Neural cell (in vitro differentiated cells): Measurements from ENCODE around the gene BMS1. TPM values are rescaled to one million over a fixed set of nuclear protein-coding genes. Genes with fewer than 3 reads are reported as not detected.

Experiments
- H2AFZ ChIP-seq: fragments of 200-600, 300-800 bp; sonication (generic), shearing (Covaris generic); 2 replicates; pipeline ENCODE4 v1.6.0; 2014; ENCODE audit warnings: low read depth, mild to moderate bottlenecking, antibody characterized with exemption, low read length, moderate library complexity
- H3F3A ChIP-seq: fragments of 200-600 bp; shearing (Covaris generic); 2 replicates; pipeline ENCODE4 v1.6.1; 2016; ENCODE audit warnings: mild to moderate bottlenecking, moderate library complexity, mixed read lengths, antibody characterized with exemption, low read length; ENCODE audit not compliant: insufficient read depth, poor library complexity, severe bottlenecking
- H3K27ac ChIP-seq: fragments of 200-600, 300-800 bp; sonication (generic), shearing (Covaris generic); 2 replicates; pipeline ENCODE4 v1.5.1; 2014; ENCODE audit warnings: mild to moderate bottlenecking, low read length, moderate library complexity
- H3K27me3 ChIP-seq: fragments of 300-800, 200-600 bp; sonication (generic), shearing (Covaris generic); 2 replicates; pipeline ENCODE4 v1.6.0; 2014; ENCODE audit warnings: mild to moderate bottlenecking, low read depth, low read length, moderate library complexity; ENCODE audit not compliant: insufficient read depth
- H3K36me3 ChIP-seq: fragments of 300-800, 200-600 bp; sonication (generic), shearing (Covaris generic); 2 replicates; pipeline ENCODE4 v1.5.1; 2014; ENCODE audit warnings: mild to moderate bottlenecking, antibody characterized with exemption, low read length, moderate library complexity; ENCODE audit not compliant: insufficient read depth
- H3K4me2 ChIP-seq: fragments of 300-800, 200-600 bp; sonication (generic), shearing (Covaris generic); 2 replicates; pipeline ENCODE4 v1.6.0; 2014; ENCODE audit warnings: mild to moderate bottlenecking, low read length
- H3K4me3 ChIP-seq: fragments of 300-800, 200-600 bp; sonication (generic), shearing (Covaris generic); 2 replicates; pipeline ENCODE4 v1.5.1; 2014; ENCODE audit warnings: mild to moderate bottlenecking, low read length, moderate library complexity
- H3K79me2 ChIP-seq: fragments of 200-600 bp; shearing (Covaris generic); replicated peaks from 2 replicates; pipeline ENCODE4 v1.6.0; 2014; ENCODE audit warnings: mild to moderate bottlenecking, low read length, moderate library complexity; ENCODE audit not compliant: insufficient read depth
- H3K9ac ChIP-seq: fragments of 300-800, 200-600 bp; sonication (generic), shearing (Covaris generic); 2 replicates; pipeline ENCODE4 v1.6.1; 2016; ENCODE audit warnings: mild to moderate bottlenecking, low read length, mixed read lengths
- H3K9me2 ChIP-seq: fragments of 200-600 bp; shearing (Covaris generic); 2 replicates; pipeline ENCODE4 v1.6.1; 2016; ENCODE audit warnings: mild to moderate bottlenecking, low read length, mixed read lengths; ENCODE audit not compliant: insufficient read depth
- H3K9me3 ChIP-seq: fragments of 200-600, 300-800 bp; sonication (generic), shearing (Covaris generic); 2 replicates; pipeline ENCODE4 v1.6.1; 2016; ENCODE audit warnings: mild to moderate bottlenecking, mixed run types, low read length, moderate library complexity, mixed read lengths
- H4K20me1 ChIP-seq: fragments of 200-600 bp; shearing (Covaris generic); 2 replicates; pipeline ENCODE4 v1.6.1; 2016; ENCODE audit warnings: mild to moderate bottlenecking, mixed run types; ENCODE audit not compliant: insufficient read depth
- CTCF ChIP-seq: fragments of 450-650 bp; IDR thresholded peaks from 2 replicates; pipeline ENCODE4 v1.5.1; 2014; ENCODE audit warnings: antibody characterized with exemption, mild to moderate bottlenecking, moderate library complexity; ENCODE audit not compliant: poor library complexity, severe bottlenecking
- EP300 ChIP-seq: fragments of 450-650 bp; conservative IDR thresholded peaks from 2 replicates; pipeline ENCODE4 v1.6.1; 2014; ENCODE audit warnings: antibody characterized with exemption, mild to moderate bottlenecking, moderate library complexity; ENCODE audit not compliant: poor library complexity, severe bottlenecking
- EZH2 ChIP-seq: fragments of 200-600, 300-800 bp; shearing (Covaris generic), sonication (generic); IDR thresholded peaks from 2 replicates; pipeline ENCODE4 v1.6.1; 2014; ENCODE audit warnings: antibody characterized with exemption, low read length, borderline replicate concordance, mild to moderate bottlenecking; ENCODE audit not compliant: insufficient read depth, poor library complexity, severe bottlenecking
- MXI1 ChIP-seq: fragments of 450-650 bp; conservative IDR thresholded peaks from 2 replicates; pipeline ENCODE4 v1.6.1; 2014; ENCODE audit warnings: antibody characterized with exemption, mild to moderate bottlenecking; ENCODE audit not compliant: poor library complexity, severe bottlenecking
- POLR2AphosphoS5 ChIP-seq: IDR thresholded peaks from 2 replicates; pipeline ENCODE4 v1.6.1; 2012
- RAD21 ChIP-seq: fragments of 450-650 bp; conservative IDR thresholded peaks from 2 replicates; pipeline ENCODE4 v1.6.1; 2014; ENCODE audit warnings: antibody characterized with exemption, mild to moderate bottlenecking, moderate library complexity
- REST ChIP-seq: IDR thresholded peaks from 2 replicates; pipeline ENCODE4 v1.6.1; 2012; ENCODE audit warnings: borderline replicate concordance
- SMC3 ChIP-seq: fragments of 450-650 bp; conservative IDR thresholded peaks from 2 replicates; pipeline ENCODE4 v1.6.1; 2014; ENCODE audit warnings: antibody characterized with exemption, mild to moderate bottlenecking, moderate library complexity; ENCODE audit not compliant: poor library complexity
- TAF1 ChIP-seq: IDR thresholded peaks from 2 replicates; pipeline ENCODE4 v1.6.1; 2012; ENCODE audit warnings: low read depth
- polyA plus RNA-seq: library from polyadenylated mRNA; depleted of rRNA; stranded (reverse); fragments of >200 nt; gene quantifications from 2 replicates; pipeline ENCODE4 v1.2.3, GENCODE V29; 2014

BMS1 gene
- polyA plus RNA-seq, 1 donor from 2014 or later: 8.5 TPM

- no peak overlapping the region for H3K9ac ChIP-seq
These were observed 92.8 kb downstream of the BMS1 start for GRCh38 chr10:42875388-42875755.

GRCh38 chr10:42875798-42876341, 93.3 kb downstream of the BMS1 start:
- no peaks in the 10 kb centered on the region for H3F3A ChIP-seq
- no peaks in the 10 kb centered on the region for H3K79me2 ChIP-seq
- H3K9me3 ChIP-seq: no peaks in the 10 kb centered on the region
- no peak overlapping the region for H3K4me3 ChIP-seq
- no peaks in the 10 kb centered on the region for H3K27me3 ChIP-seq
- no peaks in the 10 kb centered on the region for H3K9me2 ChIP-seq
- no peak overlapping the region for H3K27ac ChIP-seq
- no peak overlapping the region for H3K4me2 ChIP-seq
- H2AFZ ChIP-seq: no peak overlapping the region
- no peaks in the 10 kb centered on the region for H4K20me1 ChIP-seq
- H3K9ac ChIP-seq: no peak overlapping the region
- no peaks in the 10 kb centered on the region for H3K36me3 ChIP-seq
- TF ChIP-seq SMC3: no peak
- no peak for TF ChIP-seq POLR2AphosphoS5
- no peak for TF ChIP-seq TAF1
- TF ChIP-seq RAD21: no peak
- no peak for TF ChIP-seq MXI1
- no peak for TF ChIP-seq REST
- no peak for TF ChIP-seq CTCF

More at GRCh38 chr10:42875388-42875755, 92.8 kb downstream of the BMS1 start:
- no peak overlapping the region for H3K4me3 ChIP-seq
- H3K9me2 ChIP-seq: no peaks in the 10 kb centered on the region
- no peaks in the 10 kb centered on the region for H3F3A ChIP-seq
- H2AFZ ChIP-seq: no peak overlapping the region
- H3K79me2 ChIP-seq: no peaks in the 10 kb centered on the region
- no peak overlapping the region for H3K4me2 ChIP-seq
- no peak overlapping the region for H3K27ac ChIP-seq
- TF ChIP-seq TAF1 (no peak), POLR2AphosphoS5 (no peak), MXI1 (no peak), EZH2 (no peak), EP300 (no peak), SMC3 (no peak), CTCF (no peak), RAD21 (no peak), REST (no peak)
- no peaks in the 10 kb centered on the region for H3K27me3 ChIP-seq
- H4K20me1 ChIP-seq: no peaks in the 10 kb centered on the region
- H3K9me3 ChIP-seq: no peaks in the 10 kb centered on the region
- no peaks in the 10 kb centered on the region for H3K36me3 ChIP-seq
